Measurements from ENCODE around the gene CCT6B.
A peak's percentile ranks its signal among the peaks of the same experiment; 100 is the strongest.
"Not testable (repeated sequence)": the region's sequence is repeated elsewhere in the genome, so short reads cannot be mapped to it uniquely, and the experiment has no call there.

Gene CCT6B

DNA sequence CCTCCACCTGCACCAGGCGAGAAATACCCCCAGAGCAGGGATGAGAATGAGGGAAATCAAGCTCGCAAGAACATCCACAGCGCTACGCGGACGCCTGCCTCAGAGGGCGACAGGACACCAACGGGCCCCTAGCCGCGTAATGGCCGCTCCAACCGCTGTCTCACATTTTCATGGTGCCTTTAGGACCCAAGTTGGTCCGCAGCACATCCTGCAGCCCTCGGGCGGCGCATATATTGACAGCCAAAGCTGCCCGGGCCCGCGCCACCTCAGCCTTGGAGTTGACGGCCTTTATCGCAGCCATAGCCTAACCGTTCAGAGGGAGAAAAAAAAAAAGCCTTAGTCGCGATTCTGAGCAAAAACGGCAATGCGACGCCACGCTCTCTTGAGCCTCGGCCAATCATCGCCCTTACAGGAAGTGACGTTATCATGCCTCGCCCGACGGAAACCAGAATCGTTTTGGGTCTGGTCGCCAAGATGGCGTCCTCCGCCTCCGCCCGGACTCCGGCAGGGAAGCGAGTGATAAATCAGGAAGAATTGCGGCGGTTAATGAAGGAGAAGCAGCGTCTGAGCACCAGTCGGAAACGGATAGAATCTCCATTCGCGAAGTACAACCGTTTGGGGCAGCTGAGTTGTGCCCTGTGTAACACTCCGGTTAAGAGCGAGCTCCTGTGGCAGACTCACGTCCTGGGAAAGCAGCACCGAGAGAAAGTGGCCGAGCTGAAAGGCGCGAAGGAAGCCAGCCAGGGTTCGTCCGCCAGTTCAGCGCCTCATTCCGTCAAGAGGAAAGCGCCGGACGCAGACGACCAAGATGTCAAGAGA, at the start of gene CCT6B, which contains the start of gene ZNF830:
CCT6B (minus strand) TSS at position 368 of the 819 bp plus-strand sequence; CDS start at position 301, 67 bp downstream.
ZNF830 (plus strand) TSS at position 448 of the 819 bp plus-strand sequence; CDS start at position 475, 27 bp downstream.
- peak; percentile 93 for DNase-seq (ENCODE audit: low spot score)

DNA sequence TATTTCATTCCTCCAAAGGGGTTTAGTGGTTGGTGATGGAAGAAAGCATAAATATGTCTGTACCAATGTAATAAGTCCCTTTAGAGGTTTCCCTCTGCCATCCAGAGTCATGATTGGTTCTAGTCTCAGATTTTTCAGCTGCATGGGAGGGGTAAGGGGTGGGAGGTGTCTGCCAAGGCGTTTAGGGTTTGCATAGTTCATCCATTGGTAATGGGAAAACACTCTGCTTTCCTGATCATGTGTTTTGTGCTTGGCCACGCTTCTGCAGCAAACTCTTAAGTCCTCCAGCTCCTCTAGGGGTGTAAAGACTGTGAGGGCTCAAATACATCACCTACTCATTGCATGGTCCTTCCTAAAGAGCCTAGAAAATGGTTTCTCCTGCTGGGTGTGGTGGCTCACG, 48.8 kb upstream of the CCT6B start:
- DNase-seq (ENCODE audit: low spot score), result no peak

GRCh38 chr17:35006961-35007360, 45.7 kb upstream of the CCT6B start:
- no peak for DNase-seq (ENCODE audit: low spot score)

DNA sequence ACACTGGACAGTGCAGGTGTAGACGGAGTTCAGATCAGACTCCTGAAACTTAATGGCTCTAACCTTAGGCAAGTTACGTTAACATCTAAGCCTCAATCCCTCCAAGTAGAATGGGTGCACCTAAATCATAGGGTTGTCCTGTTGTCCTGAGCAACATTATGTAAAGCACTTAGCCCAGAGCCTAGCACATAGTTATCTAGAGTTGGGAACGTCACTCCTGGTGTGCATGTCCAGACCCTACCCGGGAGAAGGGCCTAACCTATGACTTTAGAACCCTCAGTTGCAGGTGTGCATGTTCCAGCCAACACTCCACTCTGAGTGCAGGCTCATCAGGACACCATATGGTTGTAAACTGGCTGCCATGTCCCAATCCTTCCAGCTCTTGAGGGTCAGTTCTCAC, 45.1 kb upstream of the CCT6B start:
- no peak for DNase-seq (ENCODE audit: low spot score)

- no peak for DNase-seq (ENCODE audit: low spot score)
These were observed 42.5 kb upstream of the CCT6B start for GRCh38 chr17:35003778-35004177.

GRCh38 chr17:35002876-35003551, 41.8 kb upstream of the CCT6B start:
- no peak for DNase-seq (ENCODE audit: low spot score)

DNA sequence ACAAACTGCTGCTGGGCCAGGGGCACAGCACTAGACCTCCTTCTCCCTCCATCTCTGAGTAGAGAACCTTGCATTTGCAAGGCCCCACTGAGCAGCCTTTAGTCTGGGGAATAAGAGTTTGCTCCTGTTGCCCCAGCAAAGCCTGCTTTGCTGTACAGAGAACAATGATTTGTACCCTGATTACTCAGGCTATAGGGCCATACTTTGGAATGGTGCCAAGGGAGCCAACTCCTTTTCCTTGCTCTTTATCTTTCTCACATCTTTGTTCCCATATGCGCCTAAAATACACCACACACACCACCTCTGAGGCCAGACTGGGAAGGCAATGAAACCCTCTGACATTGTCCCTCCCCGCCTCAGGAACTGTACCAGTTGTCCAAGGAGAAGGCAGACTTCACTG, 40.3 kb upstream of the CCT6B start:
- no peak for DNase-seq (ENCODE audit: low spot score)

DNA sequence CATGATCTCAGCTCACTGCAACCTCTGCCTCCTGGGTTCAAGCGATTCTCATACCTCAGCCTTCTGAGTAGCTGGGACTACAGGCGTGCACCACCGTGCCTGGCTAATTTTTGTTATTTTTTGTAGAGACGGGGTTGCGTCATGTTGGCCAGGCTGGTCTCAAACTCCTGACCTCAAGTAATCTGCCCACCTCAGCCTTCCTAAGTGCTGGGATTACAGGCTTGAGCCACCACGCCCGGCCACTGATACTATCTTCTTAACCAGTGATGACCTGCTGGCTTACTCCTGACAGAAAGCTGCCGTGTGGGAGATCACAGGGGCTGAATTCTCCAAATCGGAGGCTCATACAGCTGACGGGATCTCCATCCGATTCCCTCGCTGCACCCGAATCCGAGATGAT, 39.7 kb upstream of the CCT6B start:
- DNase-seq (ENCODE audit: low spot score), result not testable (repeated sequence)

GRCh38 chr17:34999456-34999855, 38.2 kb upstream of the CCT6B start:
- no peak for DNase-seq (ENCODE audit: low spot score)

GRCh38 chr17:34998205-34998604, 36.9 kb upstream of the CCT6B start:
- DNase-seq (ENCODE audit: low spot score), result peak; percentile 70

GRCh38 chr17:34997355-34997862, 36.1 kb upstream of the CCT6B start:
- DNase-seq (ENCODE audit: low spot score), result no peak

GRCh38 chr17:34996422-34997285, 35.4 kb upstream of the CCT6B start:
- DNase-seq (ENCODE audit: low spot score), result no peak

GRCh38 chr17:34993031-34993430, 31.8 kb upstream of the CCT6B start:
- DNase-seq (ENCODE audit: low spot score), result no peak

DNA sequence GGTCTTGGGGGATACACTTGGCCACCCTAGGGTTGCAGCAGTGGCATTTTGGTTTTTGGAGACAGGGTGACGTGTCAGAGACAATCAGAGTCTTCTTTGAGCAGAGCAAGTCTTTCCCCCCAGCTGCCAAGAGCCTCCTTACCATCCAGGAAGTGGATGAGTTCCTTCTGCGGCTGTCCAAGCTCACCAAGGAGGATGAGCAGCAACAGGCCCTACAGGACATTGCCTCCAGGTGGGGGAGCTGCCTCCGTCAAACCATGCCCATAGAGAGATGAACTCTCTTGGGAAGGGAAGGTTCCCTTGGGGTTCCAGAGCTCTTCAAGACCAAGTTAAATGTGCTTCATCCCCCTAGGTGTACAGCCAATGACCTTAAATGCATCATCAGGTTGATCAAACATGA, 30.3 kb upstream of the CCT6B start:
- no peak for DNase-seq (ENCODE audit: low spot score)

- no peak for DNase-seq (ENCODE audit: low spot score)
These were observed 29.7 kb upstream of the CCT6B start for GRCh38 chr17:34990921-34991365.

DNA sequence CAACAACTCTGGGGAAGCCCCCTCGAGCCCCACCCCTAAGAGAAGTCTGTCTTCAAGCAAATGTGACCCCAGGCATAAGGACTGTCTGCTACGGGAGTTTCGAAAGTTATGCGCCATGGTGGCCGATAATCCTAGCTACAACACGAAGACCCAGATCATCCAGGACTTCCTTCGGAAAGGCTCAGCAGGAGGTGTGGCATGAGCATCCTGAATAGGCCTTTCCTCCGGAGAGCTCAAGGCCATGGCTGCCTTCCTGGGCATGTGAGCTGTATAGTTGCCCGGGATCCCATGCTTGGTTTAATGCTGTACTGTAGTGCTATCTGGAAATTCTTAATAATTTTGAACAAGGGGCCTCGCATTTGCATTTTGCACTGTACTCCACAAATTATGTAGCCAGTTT, 28.2 kb upstream of the CCT6B start:
- no peak for DNase-seq (ENCODE audit: low spot score)

DNA sequence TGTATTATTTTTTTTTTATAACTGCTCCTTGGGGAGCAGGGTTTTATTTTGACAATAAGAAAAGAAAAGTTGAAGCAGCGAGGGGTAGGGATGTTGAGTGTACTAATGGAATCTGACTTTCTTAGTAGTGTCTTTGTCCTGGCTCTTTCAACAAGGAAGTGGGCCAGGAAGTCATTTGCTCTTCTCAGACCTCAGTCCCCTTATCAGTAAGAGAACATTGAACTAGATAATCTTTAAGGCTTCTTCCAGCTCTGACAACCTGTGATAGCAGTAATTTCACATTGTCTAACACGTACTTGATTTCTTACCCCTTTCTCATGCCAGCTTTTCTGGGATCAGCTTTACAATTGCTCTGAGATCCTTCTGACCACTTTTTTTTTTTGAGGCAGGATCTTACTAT, 27.4 kb upstream of the CCT6B start:
- DNase-seq (ENCODE audit: low spot score), result no peak

- DNase-seq (ENCODE audit: low spot score), result no peak
These were observed 26.0 kb upstream of the CCT6B start for GRCh38 chr17:34987232-34987631.

DNA sequence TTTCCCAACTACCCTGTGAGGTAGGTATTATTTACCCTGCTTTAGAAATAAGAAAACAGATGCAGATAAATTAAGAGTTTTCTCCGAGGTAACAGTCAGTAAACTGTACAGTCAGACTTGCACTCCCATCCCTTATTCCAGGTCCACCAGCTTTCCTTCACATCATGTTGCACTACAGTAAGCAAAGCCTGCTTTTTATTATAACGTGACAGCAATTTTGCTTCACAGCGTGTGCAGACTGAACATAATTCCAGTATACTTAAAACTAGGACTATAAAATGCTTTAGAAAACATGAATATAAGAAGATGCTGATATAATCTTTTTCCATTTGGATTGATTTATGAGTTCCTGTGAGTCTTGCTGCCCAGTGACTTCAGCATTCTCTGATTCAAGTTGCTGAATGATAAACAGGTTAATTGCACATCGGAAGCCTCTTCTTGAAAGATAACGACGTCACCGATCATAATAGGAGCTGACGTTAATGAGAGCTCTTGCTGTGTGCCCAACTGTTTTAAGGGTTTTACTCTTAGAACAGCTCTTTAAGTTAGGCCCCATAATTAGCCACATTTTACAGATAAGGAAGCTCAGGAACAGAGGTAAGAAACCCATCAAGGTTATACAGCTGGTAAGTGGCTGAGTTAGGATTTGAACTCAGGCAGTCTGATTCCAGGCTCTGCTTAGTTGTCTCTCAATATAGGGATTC, 20.4 kb upstream of the CCT6B start:
- no peak for DNase-seq (ENCODE audit: low spot score)

GRCh38 chr17:34980681-34981537, 19.6 kb upstream of the CCT6B start:
- peak; percentile 82 for DNase-seq (ENCODE audit: low spot score)

DNA sequence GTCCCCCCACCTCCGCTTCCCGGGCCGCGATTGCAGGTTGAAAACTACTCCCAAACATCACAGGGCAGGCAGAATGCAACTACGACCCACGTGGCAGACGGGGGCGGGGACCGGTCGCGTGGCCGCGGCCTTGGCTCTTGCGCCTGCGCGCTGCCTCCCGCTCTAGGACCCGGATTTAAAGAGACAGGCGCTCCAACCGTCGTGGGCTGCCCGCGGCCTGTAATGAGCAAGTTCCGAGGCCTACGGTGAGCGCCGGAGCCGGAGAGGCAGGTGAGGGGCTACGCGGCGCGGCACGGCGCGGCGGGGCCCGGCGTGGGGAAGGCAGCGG, 19.1 kb upstream of the CCT6B start, which contains the start of gene LIG3:
LIG3 (plus strand) TSS at position 160 of the 328 bp plus-strand sequence. CDS start 2,494 bp downstream, outside the sequence.
- peak; percentile 89 for DNase-seq (ENCODE audit: low spot score)
